ENCODE data around the gene KCNG2. TPM values are rescaled to one million over a fixed set of nuclear protein-coding genes. Genes with fewer than 3 reads are reported as not detected.

KCNG2 gene
- total and polyA plus RNA-seq, 2 of the 13 experiments (the other 11 are each of a cell fraction or from before 2014, with no cell fraction given) = not detected

GRCh38 chr18:79795446-79795845 lies 2.3 kb upstream of the KCNG2 start (continued):
- no peak for TF ChIP-seq ZHX2 (IDR thresholded peaks at IDR 0.05; ENCODE audit: low read depth)
- no peak for TF ChIP-seq ZHX2 (CRISPR knock-in tag; IDR thresholded peaks at IDR 0.05; ENCODE audit: borderline replicate concordance)
- TF ChIP-seq ZSCAN20 (CRISPR knock-in tag; IDR thresholded peaks at IDR 0.05; ENCODE audit: borderline replicate concordance) = no peak
- TF ChIP-seq JUN (CRISPR knock-in tag; IDR thresholded peaks at IDR 0.05) = no peak
- TF ChIP-seq AFF4 (CRISPR knock-in tag; IDR thresholded peaks at IDR 0.05) = no peak
- TF ChIP-seq ZBTB49 (CRISPR knock-in tag; IDR thresholded peaks at IDR 0.05; ENCODE audit: borderline replicate concordance) = no peak
- TF ChIP-seq ZNF746 (CRISPR knock-in tag; IDR thresholded peaks at IDR 0.05) = no peak; the same call in 1 of the 2 replicates
- TF ChIP-seq MLX (CRISPR knock-in tag; IDR thresholded peaks at IDR 0.05) = no peak
- peak; percentile 70 for TF ChIP-seq FOXA3 (CRISPR knock-in tag; IDR thresholded peaks at IDR 0.05)
- TF ChIP-seq REXO4 (CRISPR knock-in tag; IDR thresholded peaks at IDR 0.05; ENCODE audit: borderline replicate concordance) = 0 out of 2 replicates have a peak, but pooled peaks have one; percentile 59
- TF ChIP-seq ZNF691 (CRISPR knock-in tag; IDR thresholded peaks at IDR 0.05; ENCODE audit: borderline replicate concordance, low read depth) = no peak; the same call in 1 of the 2 replicates
- TF ChIP-seq ZNF629 (CRISPR knock-in tag; conservative IDR thresholded peaks at IDR 0.05) = peak; percentile 75
- peak; percentile 78; the same call in 1 of the 2 replicates for TF ChIP-seq HMG20A (CRISPR knock-in tag; IDR thresholded peaks at IDR 0.05; ENCODE audit: borderline replicate concordance)
- TF ChIP-seq LCORL (IDR thresholded peaks at IDR 0.05) = no peak
- no peak; the same call in 1 of the 2 replicates for TF ChIP-seq LCORL (CRISPR knock-in tag; IDR thresholded peaks at IDR 0.05)
- TF ChIP-seq JARID2 (CRISPR knock-in tag; IDR thresholded peaks at IDR 0.05; ENCODE audit: insufficient replicate concordance) = no peak

All from HepG2 (cell line).